CD14-positive monocyte (primary cell): ENCODE measurements around the gene GLI1. TPM values are rescaled to one million over a fixed set of nuclear protein-coding genes. Genes with fewer than 3 reads are reported as not detected.

ENCODE experiments used
- DNase-seq, 3 donors: peaks; one replicate each; pipeline ENCODE4 v3.0.0-alpha.2; 2011 to 2022
- H2AFZ ChIP-seq: 2 replicates; pipeline ENCODE4 v1.6.0; 2012; ENCODE audit warnings: mild to moderate bottlenecking, low read depth, low read length, inconsistent platforms; ENCODE audit not compliant: insufficient read depth, poor library complexity, severe bottlenecking
- H3K27ac ChIP-seq, 2 donors: 1 replicate in 1 of 2; 2 replicates in 1 of 2; pipeline ENCODE4 v1.5.1; 2012 to 2013; ENCODE audit warnings: low read length in 2 of 2, control low read depth in 1 of 2, inconsistent platforms in 1 of 2, low read depth in 1 of 2, mild to moderate bottlenecking in 1 of 2
- H3K27me3 ChIP-seq, 2 donors: one replicate each; pipeline versions ENCODE4 v1.6.0 to v1.6.1; 2011 to 2013; ENCODE audit warnings: low read length in 2 of 2; ENCODE audit not compliant: control insufficient read depth in 2 of 2, insufficient read depth in 2 of 2
- H3K36me3 ChIP-seq, 2 donors: replicated peaks in 1 of 2; 1 replicate in 1 of 2; 2 replicates in 1 of 2; pipeline versions ENCODE4 v1.5.1 to v1.6.1; 2012 to 2013; ENCODE audit warnings: low read length in 2 of 2, control low read depth in 1 of 2, inconsistent platforms in 1 of 2, mild to moderate bottlenecking in 1 of 2; ENCODE audit not compliant: insufficient read depth in 2 of 2, control insufficient read depth in 1 of 2
- H3K4me1 ChIP-seq, 2 donors: 1 replicate in 1 of 2; 2 replicates in 1 of 2; pipeline versions ENCODE4 v1.5.1 to v1.6.1; 2012 to 2013; ENCODE audit warnings: low read length in 2 of 2, control low read depth in 1 of 2, inconsistent platforms in 1 of 2, mild to moderate bottlenecking in 1 of 2, moderate library complexity in 1 of 2; ENCODE audit not compliant: insufficient read depth in 2 of 2, control insufficient read depth in 1 of 2
- H3K4me2 ChIP-seq: replicated peaks from 2 replicates; pipeline ENCODE3; 2012; ENCODE audit warnings: low read length, moderate library complexity, mild to moderate bottlenecking; ENCODE audit not compliant: poor library complexity, severe bottlenecking; ENCODE audit errors: extremely low read depth
- H3K4me3 ChIP-seq, 3 experiments: fragments of 200-600 bp in 1 of 3; sonication (generic) in 1 of 3; replicated peaks in 1 of 3; 1 replicate in 2 of 3; 2 replicates in 1 of 3; pipeline ENCODE4 v1.5.1; 2011 to 2013; ENCODE audit warnings: low read length in 3 of 3, mild to moderate bottlenecking in 3 of 3, control low read depth in 2 of 3, low read depth in 2 of 3, inconsistent platforms in 1 of 3, moderate library complexity in 1 of 3
- H3K79me2 ChIP-seq: 2 replicates; pipeline ENCODE4 v1.6.0; 2012; ENCODE audit warnings: mild to moderate bottlenecking, control low read depth, inconsistent platforms, low read length, moderate library complexity; ENCODE audit not compliant: insufficient read depth
- H3K9ac ChIP-seq: 2 replicates; pipeline ENCODE4 v1.6.0; 2017; ENCODE audit warnings: low read length, mild to moderate bottlenecking; ENCODE audit not compliant: insufficient read depth, poor library complexity, severe bottlenecking
- H3K9me3 ChIP-seq, 2 donors: replicated peaks in 1 of 2; 1 replicate in 1 of 2; 2 replicates in 1 of 2; pipeline versions ENCODE4 v1.5.1 to v1.6.1; 2012 to 2013; ENCODE audit warnings: low read length in 2 of 2, control low read depth in 1 of 2; ENCODE audit not compliant: control insufficient read depth in 1 of 2, insufficient read depth in 1 of 2
- H4K20me1 ChIP-seq: 2 replicates; pipeline ENCODE4 v1.6.0; 2012; ENCODE audit warnings: mild to moderate bottlenecking, low read length, control low read depth, moderate library complexity; ENCODE audit not compliant: insufficient read depth
- H3K27ac Mint-ChIP-seq, 7 donors: one replicate each; pipeline ENCODE4 v1.8.0; 2020; ENCODE audit warnings: mild to moderate bottlenecking in 7 of 7, mixed read lengths in 7 of 7, moderate library complexity in 6 of 7, inconsistent platforms in 2 of 7
- H3K27me3 Mint-ChIP-seq, 3 donors: one replicate each; pipeline ENCODE4 v1.8.0; 2021 to 2022; ENCODE audit warnings: low read depth in 3 of 3, mild to moderate bottlenecking in 3 of 3, mixed read lengths in 3 of 3, moderate library complexity in 3 of 3, inconsistent platforms in 1 of 3
- H3K36me3 Mint-ChIP-seq, 2 donors: one replicate each; pipeline ENCODE4 v1.8.0; 2020; ENCODE audit warnings: mixed read lengths in 2 of 2, inconsistent platforms in 1 of 2, mild to moderate bottlenecking in 1 of 2
- H3K4me1 Mint-ChIP-seq: one replicate; pipeline ENCODE4 v1.8.0; 2020; ENCODE audit warnings: mild to moderate bottlenecking, mixed read lengths
- H3K4me3 Mint-ChIP-seq, 2 donors: one replicate each; pipeline ENCODE4 v1.8.0; 2020; ENCODE audit warnings: mild to moderate bottlenecking in 2 of 2, mixed read lengths in 2 of 2, moderate library complexity in 1 of 2
- H3K9me3 Mint-ChIP-seq, 7 donors: one replicate each; pipeline ENCODE4 v1.8.0; 2020 to 2022; ENCODE audit warnings: mixed read lengths in 7 of 7, mild to moderate bottlenecking in 6 of 7, moderate library complexity in 6 of 7, inconsistent platforms in 2 of 7
- CTCF ChIP-seq: fragments of 200-600 bp; IDR thresholded peaks from one replicate; pipeline ENCODE4 v1.8.0; 2022; ENCODE audit warnings: antibody characterized with exemption, mild to moderate bottlenecking
- WGBS: methylation state at CpG from one replicate; pipeline ENCODE4 v1.1.5; 2013; ENCODE audit warnings: missing lambda C conversion rate; ENCODE audit not compliant: insufficient coverage; 5-methylcytosine and 5-hydroxymethylcytosine counted together
- intact Hi-C, 2 donors: fragments of 100-400 bp; cut with micrococcal nuclease; formaldehyde crosslinking; loops; one replicate each; pipeline versions ENCODE4 v1.15.0 to v1.15.1; 2023
- polyA plus RNA-seq, 3 donors: library from polyadenylated mRNA; depleted of rRNA in 1 of 3; unstranded in 2 of 3; stranded (reverse) in 1 of 3; fragments of 300-500 nt in 2 of 3; fragments of >200 nt in 1 of 3; fragmentation: Illumina TruSeq in 2 of 3; gene quantifications; 1 replicate in 2 of 3; 2 replicates in 1 of 3; pipeline ENCODE4 v1.2.3, GENCODE V29; 2012 to 2021

Gene GLI1
- polyA plus RNA-seq, 3 donors = 0.05 TPM; not detected in 2

GRCh38 chr12:57454213-57454565, 5.4 kb upstream of the GLI1 start:
- 100% methylated on average over 2 of the region's 2 CpGs for WGBS
- no peak overlapping the region for H3K27ac ChIP-seq
- H3K9me3 ChIP-seq = no peaks in the 10 kb centered on the region
- H3K4me3 Mint-ChIP-seq = no peak overlapping the region
- H3K4me1 Mint-ChIP-seq = peaks cover 23% of the 10 kb centered on the region
- no peaks in the 10 kb centered on the region for H4K20me1 ChIP-seq
- intact Hi-C loops = loop anchor here (5.0 to 10.0 kb wide), 3 partner anchors 147 to 192 kb away; no protein-coding TSS in a partner anchor
- H2AFZ ChIP-seq = no peak overlapping the region
- H3K4me3 ChIP-seq = no peak overlapping the region
- peaks cover 13 to 20% of the 10 kb centered on the region in 2 donors for H3K4me1 ChIP-seq
- no peak overlapping the region for H3K4me2 ChIP-seq
- H3K27me3 Mint-ChIP-seq = peaks cover 6 to 15% (median 7%) of the 10 kb centered on the region in 3 donors
- no peaks in the 10 kb centered on the region for H3K36me3 Mint-ChIP-seq
- H3K36me3 ChIP-seq = no peaks in the 10 kb centered on the region
- no peak overlapping the region for H3K9ac ChIP-seq
- H3K27ac Mint-ChIP-seq = peak overlapping the region in 1 of 7 donors; percentile 30
- no peaks in the 10 kb centered on the region for H3K79me2 ChIP-seq
- no peaks in the 10 kb centered on the region for H3K27me3 ChIP-seq
- H3K9me3 Mint-ChIP-seq = peaks cover 0 to 2% (median 0%) of the 10 kb centered on the region in 7 donors
- DNase-seq = no peak
- TF ChIP-seq CTCF = no peak

DNA sequence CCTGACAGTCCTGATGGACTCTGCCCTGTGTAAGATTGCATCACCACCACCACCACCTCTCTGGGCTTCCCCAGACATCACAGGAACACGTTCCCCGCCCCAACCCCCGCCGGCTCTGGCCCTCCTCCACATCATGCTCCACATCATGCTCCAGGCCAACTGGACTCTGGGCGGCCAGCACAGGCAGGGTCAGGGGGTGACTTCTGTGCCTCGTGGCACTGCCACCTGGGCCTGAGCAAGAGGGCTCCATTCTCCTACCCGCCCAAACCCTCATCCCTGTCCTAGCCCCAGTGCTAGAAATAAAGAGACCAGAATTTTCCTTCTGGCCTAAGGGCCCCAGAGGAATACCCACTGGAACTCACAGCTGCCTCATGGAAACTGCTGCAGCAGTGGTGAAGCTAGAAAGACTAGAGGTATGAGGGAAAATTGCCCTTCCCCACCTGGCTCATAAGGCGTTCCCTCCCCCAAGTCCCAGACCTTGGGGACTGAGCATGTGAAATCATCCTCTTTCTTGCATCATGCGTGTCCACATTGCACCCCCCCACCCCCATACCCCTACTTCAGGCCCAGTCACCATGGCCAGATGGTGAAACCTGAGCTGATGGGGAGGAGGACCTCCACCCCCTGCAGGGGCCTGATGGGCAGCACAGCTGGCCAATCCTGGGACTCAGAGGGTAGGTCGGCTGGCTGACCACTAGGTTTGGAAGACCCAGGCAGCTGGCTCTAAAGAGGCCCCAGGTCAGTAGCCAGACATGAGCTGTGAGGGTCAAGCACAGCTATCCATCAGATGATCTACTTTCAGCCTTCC, 4.8 kb upstream of the GLI1 start, which contains the start of gene INHBE:
Gene INHBE, plus strand, starts transcription at position 742 of the 808 bp plus-strand sequence. CDS start 230 bp downstream, outside the sequence.
- no peaks in the 10 kb centered on the region for H3K36me3 Mint-ChIP-seq
- Histone ChIP-seq H3K36me3 (no peaks in the 10 kb centered on the region), H3K27ac (no peak within 1 kb of the TSS), H3K4me2 (no peak within 1 kb of the TSS), H3K9ac (no peak within 1 kb of the TSS), H3K79me2 (no peaks in the 10 kb centered on the region), H4K20me1 (no peaks in the 10 kb centered on the region), H3K9me3 (no peaks in the 10 kb centered on the region), H3K4me3 (no peak within 1 kb of the TSS), H2AFZ (peak within 1 kb of the TSS; percentile 49), H3K27me3 (no peaks in the 10 kb centered on the region), H3K4me1 (peaks cover 13 to 26% of the 10 kb centered on the region in 2 donors)
- intact Hi-C loops = loop anchor here (5.0 to 10.0 kb wide), 4 partner anchors 147 to 192 kb away; partner anchors contain the start of gene B4GALNT1 (in 1 of the 2)
- peak within 1 kb of the TSS; percentile 50 to 75 for H3K4me3 Mint-ChIP-seq
- H3K27ac Mint-ChIP-seq = peak within 1 kb of the TSS in 2 of 7 donors; percentile 54 to 88
- WGBS = 64% methylated on average over 3 of the region's 10 CpGs
- peaks cover 0 to 2% (median 0%) of the 10 kb centered on the region in 7 donors for H3K9me3 Mint-ChIP-seq
- peaks cover 6 to 18% (median 11%) of the 10 kb centered on the region in 3 donors for H3K27me3 Mint-ChIP-seq
- no peak for TF ChIP-seq CTCF
- H3K4me1 Mint-ChIP-seq = peaks cover 28% of the 10 kb centered on the region
- DNase-seq = peak in 1 of 3 donors; percentile 70
